ENCODE data around the gene TRPM5.

TRPM5 gene

DNA sequence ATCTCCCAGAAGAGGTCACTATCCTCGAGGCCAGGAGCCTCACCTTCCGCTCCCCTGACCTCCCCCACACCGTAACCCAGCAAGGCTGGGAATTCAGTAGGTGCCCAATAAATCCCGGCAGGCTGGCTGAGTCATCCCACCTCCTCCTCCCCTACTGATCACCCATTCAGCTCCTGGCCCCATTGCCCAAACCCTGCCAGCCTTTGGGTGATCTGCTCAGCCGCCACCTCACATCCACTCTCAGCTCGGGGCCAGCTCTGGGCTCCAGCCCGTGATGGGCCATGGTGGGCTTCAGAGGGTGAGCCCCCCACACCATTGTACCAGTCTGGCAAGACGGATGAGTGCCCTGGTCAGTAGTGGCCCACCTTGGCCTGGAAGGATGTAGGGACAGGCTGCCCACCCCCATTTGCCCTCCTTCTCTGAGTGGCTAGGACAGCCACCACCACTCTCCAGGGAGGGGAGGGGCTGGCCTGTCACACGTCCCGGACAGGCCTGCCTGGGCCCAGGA, 8.2 kb downstream of the TRPM5 start:
- DNase-seq (ENCODE audit: low read depth): no peak

DNA sequence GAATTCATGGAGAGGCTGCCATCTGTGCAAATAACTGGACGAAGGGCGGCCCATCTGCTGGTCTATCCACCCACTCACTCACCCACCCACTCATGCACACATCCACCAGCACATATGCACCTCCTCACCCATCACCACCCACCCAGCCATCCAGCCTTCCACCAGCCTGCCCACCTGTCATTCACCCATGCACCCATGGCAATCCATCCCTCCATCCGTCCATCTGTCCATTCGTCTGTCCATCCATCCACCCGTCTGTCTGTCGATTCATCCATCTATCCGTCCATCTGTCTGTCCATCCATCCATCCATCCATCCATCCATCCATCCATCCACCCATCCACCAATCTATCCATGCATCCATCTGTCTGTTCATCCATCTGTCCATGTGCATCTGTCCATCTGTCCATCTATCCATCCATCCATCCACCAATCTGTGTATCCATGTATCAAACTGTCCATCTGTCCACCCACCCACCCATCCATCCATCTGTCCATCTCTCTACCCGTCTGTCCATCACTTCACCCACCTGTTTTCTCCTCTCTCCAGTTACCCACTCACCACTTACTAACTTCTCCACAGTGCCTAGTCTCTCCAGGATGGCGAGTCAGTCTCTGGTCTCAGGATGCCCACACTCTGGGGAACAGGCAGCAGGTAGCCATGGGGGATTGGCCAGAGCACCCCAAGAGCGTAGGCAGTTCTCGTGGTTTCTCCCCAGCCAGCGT, 8.9 kb downstream of the TRPM5 start:
- no peak for DNase-seq (ENCODE audit: low read depth)

DNA sequence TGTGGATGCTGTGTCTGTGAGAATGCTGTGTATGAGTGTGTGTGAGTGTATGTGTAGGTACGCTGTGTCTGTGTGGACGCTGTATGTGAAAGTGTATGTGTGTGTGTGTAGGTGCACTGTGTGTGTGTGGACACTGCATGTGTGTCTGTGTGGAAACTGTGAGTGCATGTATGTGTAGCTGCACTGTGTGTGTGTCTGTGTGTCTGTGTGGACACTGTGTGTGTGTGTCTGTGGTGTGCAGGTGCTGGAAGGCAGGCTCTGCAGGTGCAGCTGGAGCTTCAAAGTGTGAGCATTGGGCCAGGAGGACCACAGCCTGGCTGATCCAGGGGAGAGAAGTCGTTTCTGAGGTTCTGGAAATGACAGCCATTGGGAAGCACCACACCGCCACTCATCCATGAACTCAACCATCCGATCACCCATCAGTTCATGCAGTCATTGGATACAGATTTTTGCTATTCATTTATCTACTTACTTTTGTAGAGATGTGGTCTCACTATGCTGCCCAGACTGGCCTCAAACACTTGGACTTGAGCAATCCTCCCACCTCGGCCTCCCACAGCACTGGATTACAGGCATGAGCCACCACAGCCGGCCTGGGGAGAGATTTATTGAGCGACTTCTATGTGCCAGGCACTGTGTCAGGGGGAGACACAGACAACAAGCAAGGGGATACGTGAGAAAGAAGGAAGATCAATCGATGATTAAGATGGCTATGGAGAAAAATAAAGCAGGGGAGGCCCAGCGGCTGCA, 9.6 kb downstream of the TRPM5 start:
- DNase-seq (ENCODE audit: low read depth): no peak

DNA sequence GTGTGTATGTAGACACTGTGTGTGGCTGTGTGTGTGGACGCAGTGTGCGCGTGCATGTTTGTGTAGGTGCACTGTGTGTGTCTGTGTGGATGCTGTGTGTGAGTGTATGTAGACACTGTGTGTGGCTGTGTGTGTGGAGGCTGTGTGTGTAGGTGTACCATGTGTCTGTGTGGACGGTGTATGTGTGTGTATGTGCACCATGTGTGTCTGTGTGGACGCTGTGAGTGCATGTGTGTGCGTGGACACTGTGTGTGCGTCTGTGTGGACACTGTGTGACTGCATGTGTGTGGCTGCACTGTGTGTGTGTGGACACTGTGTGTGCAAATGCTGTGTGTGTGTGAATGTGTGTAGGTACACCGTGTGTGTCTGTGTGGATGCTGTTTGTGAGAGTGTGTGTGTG, 10.3 kb downstream of the TRPM5 start:
- DNase-seq (ENCODE audit: low read depth): no peak

DNA sequence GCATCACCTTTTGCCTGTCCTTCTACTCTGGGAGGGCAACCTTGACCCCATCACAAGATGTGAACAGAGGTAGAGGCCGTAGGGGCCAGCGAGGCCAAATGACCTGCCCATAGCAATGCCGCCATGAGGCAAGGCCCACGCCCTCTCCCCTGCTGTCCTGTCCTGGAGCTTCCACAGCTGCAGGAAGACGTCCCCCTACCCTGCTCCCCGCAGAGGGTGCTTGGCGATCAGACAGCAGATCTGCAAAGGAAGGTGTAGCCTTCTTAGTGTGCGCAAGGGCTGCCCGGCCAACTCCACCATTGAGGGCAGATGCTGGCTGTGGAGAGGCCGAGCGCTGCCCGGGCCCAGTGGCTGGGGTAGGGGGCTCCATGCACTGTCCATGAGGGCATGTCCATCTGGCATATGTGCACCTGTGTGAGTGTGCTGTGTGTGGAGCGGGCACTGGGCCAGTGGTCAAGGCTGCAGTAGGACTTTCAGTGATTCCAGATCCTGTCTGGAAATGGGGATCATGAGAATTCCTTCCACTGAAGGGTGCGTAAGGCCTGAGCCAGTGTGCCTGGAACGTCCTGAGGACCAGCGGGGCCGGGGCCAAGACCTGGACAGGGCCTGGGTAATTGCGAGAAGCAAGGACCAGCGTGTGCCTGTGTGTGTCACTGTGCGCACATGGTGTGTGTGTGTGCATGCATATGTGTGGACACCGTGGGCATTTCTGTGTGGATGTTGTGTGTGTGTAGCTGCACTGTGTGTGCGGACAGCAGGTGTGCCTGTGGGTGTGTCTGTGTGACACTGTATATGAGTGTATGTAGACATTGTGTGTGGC, 11.0 kb downstream of the TRPM5 start:
- DNase-seq (ENCODE audit: low read depth): no peak

DNA sequence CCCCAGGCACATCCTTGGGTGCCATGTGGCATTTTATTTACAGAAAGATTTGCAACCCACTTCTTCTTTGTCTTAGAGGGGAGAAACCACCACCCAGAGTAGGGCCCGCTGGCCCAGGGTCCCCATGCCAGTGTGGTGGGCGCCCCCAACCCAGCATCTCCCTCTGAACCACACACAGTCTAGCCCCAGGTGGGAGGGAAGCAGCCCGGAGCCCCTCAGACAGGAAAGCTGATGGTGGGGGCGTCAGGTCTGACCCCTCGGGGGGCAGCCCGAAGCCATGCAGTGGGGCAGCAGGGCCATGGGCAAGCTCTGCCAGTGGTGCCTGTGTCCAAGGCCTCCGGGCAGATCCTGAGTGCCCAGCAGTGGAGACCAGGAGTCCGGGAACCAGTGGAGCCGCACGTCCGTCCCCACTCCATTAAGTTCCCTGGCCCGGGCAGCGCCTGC, 11.7 kb downstream of the TRPM5 start:
- no peak for DNase-seq (ENCODE audit: low read depth)

DNA sequence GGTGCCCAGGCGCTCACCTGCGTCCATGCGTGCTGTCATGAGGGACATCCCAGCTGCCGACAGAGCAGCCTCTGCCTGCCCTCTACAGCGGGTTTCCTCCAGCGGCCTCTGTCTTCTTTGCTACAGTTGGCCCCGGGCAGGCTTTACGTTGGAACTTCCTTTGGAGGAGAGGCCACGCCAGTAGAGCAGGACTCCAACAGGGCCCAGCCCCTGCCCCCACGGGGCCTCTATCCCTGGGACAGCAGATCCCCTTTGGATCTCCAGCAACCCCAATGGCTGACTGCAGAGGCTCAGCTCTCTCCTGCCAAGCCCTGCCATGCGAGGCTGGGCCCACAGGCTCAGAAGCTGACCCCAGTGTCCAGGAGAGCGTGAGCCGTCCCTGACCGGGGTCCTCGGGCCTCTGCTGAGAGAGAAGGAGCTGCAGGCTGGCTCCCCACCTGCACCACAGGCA, 12.1 kb downstream of the TRPM5 start:
- DNase-seq (ENCODE audit: low read depth): no peak

DNA sequence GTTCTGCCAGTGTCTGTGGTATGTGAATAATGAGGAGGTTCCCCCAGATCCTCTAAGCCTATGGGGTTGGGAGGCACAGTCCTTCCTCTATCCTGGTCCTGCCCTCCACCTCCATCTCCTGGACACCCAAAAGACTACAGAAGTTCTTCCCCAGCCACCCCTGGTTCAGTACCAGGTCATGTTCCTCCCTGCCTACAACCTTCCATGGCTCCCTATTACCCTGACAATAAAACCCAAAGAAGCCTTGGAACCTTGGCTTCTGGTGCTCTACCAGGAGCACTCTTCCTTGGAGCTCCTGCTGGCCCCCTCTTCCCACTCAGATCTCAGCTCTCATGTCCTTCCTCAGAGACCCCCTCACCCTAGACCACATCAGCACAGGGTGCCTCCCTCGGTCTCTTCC, 12.9 kb downstream of the TRPM5 start:
- no peak for DNase-seq (ENCODE audit: low read depth)

DNA sequence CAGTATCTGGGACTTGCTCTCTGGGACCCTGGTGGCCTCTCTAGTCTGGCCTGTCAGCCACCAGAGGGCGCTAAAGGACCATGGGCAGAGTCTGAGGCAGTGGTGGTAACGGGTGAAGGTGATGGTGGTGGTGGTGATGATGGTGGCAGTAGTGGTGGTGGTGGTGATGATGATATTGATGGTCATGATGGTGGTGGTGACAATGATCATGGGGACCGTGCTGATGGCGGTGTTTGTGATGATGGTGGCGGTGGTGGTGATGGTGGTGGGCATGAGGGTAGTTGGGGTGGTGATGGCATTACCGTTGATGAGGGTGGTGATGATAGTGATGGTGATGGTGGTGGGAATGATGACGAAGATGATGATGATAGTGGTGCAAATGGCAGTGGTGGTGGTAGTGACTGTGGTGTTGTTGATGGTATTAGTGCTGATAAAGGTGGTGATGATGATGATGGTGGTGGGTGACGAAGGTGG, 16.0 kb downstream of the TRPM5 start:
- DNase-seq (ENCODE audit: low read depth): peak; percentile 76

DNA sequence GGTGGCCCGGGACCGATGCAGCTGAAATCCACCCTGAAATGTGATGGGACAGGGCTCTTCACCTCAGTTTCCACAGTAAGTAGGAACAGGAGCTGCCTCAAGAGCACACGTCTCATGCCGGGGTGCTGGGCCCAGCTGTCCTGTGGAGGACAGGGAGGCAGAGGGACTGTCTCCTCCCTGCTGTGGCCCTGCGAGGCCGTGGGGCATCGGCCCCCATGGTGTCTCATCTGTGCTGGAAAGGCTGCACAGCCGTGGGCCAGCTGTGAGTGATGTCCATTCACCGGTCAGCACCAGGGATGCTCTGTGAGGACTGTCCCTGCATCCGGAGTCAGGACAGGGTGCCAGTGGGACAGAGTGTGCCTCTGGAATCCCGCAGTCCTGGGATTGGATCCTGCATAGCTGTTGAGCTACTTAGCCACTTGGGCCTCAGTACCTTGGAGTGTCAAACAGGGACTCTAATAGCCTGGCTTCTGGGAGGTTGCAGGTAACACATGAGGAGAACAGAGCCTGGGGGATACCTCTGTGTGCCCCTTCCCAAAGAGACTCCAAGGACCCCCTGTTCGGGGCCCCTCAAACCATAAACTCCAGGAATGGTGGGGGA, 16.5 kb downstream of the TRPM5 start:
- DNase-seq (ENCODE audit: low read depth): no peak

DNA sequence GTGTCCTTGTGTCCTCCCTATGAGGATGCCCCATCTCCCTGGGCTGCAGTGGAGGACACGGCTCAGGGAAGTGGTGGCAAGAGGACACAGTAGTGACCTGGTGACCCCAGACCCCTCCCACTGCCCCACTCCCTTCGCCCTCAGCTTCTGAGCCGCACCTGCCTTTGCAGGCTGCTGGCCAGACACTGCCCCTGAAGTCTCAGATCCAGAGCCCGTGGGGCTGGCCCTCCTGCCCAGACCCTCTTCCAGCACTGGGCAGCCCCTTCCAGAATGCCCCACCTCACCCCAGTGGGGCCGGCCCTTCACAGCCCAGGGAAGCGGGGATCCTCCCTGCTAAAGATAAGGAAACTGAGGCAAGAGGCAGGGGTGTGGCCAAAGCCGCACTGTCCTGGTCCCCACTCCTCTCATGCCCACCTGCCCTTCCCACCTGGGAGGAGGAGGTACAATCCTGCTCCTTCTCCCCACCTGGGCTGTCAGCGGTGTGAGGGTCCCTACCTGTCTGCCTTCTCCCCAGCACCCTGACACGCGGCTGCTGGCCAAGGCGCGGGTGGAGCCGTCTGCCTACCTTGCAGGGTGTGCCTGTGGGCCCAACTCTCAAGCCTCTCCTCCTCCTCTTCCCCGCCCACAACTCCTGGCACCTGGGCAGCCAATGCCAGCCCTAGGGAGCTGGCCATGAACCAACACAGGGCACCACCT, 17.3 kb downstream of the TRPM5 start:
- DNase-seq (ENCODE audit: low read depth): no peak

DNA sequence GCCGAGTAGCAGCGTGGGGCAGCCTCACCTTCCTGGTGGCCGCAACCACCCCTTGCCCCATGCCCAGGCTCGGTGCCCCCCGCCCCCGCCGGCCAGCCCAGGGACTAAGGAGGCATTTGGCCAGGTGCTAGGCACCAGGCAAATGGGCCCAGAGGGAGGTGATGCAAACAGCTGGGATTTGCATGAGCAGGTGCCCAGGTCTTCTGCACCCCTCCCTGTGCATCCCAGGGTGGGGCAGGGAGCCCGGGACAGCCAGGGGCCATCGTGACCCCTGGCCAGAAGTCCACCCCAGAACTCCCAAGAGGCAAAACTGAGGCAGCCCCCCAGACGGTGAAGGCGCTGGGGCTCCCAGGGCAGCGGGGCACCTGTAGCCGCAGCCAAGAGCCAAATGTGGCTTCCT, 18.1 kb downstream of the TRPM5 start:
- DNase-seq (ENCODE audit: low read depth): no peak

DNA sequence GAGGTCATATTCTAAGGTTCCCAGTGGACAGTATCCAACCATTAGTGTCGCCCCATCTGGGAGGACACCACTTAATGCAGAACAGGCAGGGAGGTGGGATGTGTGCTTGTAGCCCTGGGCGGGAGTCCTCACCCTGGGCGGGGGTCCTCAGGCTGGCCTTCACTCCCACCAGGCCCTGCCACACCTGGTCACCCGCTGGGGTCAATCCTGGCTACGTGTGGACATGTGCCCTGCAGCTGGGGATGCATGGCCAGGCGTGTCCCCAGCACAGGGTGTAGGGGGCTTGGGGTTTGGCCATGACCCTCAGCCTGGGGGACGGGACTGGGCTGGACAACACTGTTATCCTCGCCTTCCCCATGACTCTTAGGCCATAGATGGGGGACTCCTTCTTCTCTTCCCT, 18.8 kb downstream of the TRPM5 start:
- no peak for DNase-seq (ENCODE audit: low read depth)

DNA sequence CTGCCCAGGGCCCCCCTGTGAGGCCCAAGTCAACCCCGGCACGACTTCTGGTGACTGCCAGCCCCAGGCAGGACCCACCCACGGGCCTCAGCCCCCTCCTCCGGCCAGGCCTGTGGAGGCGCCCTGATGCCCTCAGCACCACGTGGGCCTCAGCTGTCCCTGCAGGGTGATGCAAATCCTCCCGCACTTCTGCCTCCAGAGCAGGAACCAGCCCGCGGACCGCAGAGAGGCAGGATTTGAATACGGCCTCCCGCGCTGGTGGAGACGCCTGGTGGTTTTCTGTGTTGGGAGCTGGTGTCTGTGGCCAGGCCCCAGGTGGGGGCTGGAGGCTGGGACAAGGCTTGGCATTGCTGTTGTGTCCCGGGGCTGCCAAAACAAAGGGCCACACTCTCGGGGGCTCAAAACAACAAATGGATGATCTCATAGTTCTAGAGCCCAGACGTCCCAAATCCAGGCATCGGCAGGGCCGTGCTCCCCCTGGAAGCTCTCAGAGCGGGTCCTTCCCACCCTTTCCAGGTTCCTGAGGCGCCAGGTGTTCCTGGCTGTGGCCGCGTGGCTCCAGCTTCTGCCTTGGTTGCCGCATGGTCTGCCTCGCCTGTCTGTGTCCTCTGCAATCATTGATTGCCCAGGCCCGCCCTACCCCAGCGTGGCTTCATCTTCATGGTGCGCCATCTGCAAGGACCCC, 19.4 kb downstream of the TRPM5 start:
- DNase-seq (ENCODE audit: low read depth): no peak

DNA sequence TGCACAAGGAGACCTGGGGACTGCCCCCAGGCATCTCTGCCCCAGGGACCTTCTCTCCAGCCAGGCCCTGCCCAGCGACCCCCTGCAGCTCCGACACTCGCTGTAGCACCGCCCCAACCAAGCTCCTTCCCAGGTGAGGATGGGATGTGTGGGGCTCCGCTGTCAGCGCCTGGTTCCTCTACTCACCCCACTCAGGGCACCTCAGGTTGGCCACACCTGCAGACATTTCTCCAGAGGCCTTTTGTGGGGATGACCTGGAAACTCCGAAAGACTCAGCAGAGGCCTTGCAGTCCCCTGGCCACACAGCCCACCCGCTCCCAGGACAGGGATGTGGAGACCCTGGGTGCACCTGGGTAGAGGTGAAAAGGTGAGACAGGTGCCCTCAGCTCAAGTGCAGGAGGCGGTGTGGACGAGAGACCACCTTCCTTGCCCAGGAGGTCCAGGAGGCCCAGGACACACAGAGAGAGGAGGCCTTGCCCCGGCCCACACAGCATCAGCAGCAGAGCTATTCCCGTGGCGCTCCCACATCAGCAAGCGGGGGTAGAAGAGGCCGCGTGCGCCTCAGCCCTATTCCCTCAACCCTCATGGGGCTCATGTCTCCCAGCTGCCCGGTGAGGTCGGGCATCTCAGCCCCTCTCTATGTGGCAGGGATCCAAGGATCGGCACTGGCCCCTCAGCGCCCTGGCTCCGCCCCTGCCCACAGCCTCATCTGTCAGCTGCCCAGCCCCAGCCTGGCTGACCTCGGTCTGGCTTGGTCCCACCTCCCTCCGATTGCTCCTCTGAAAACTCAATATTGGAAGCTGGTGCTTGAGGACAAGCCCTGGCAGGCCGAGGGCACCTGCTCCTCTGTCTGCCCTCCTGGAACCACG, 20.9 kb downstream of the TRPM5 start:
- no peak for DNase-seq (ENCODE audit: low read depth)

DNA sequence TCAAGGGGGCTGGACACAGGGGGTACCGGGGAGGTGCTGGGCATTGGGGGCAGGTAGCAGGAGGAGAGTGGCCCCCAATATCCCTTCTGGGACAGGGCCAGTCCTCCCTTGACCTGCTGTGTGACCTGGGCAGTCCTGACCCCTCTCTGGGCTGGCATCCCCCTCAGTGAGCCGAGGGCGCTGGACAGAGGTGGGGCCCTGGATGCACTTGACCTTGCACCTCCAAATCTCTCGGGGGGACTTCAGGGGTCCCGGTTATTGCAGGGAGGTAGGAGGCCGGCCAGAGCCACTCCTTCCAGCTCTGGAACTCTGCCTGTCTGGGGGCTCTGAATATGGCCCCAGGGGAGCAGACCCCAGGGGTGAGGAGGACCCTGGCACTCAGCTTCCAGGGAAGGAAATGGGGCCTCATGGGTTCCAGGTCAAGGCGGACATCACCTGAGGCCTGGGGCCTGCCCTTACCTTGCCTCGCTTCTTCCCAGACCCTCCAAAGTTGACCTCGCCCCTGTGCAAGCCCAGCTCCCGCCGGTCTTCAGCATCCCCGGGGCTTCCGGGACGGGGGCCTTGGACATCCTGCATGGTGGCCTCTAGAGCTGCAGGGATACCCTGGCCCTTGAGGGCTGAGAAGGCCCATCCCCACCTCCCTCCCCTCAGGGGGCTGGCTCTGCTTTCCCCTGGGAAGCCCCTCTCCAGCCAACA, 21.7 kb downstream of the TRPM5 start:
- no peak for DNase-seq (ENCODE audit: low read depth)

DNA sequence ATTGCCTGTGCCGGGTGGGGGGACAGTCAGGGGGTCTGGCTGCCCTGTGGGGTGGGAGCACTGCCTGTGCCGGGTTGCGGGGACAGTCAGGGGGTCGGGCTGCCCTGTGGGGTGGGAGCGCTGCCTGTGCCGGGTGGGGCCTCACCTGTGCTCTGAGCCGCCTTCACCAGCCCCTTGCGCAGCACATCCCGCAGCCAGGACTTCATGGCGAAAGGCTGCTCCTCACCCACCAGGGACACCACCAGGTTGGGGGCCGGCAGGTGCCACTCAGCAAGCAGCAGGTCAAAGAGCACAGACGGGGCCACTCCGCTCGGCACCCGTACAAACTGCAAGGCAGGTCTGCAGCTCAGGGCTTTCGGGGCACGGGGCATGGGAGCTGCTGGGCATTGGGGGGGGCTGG, 22.3 kb downstream of the TRPM5 start:
- no peak for DNase-seq (ENCODE audit: low read depth)

DNA sequence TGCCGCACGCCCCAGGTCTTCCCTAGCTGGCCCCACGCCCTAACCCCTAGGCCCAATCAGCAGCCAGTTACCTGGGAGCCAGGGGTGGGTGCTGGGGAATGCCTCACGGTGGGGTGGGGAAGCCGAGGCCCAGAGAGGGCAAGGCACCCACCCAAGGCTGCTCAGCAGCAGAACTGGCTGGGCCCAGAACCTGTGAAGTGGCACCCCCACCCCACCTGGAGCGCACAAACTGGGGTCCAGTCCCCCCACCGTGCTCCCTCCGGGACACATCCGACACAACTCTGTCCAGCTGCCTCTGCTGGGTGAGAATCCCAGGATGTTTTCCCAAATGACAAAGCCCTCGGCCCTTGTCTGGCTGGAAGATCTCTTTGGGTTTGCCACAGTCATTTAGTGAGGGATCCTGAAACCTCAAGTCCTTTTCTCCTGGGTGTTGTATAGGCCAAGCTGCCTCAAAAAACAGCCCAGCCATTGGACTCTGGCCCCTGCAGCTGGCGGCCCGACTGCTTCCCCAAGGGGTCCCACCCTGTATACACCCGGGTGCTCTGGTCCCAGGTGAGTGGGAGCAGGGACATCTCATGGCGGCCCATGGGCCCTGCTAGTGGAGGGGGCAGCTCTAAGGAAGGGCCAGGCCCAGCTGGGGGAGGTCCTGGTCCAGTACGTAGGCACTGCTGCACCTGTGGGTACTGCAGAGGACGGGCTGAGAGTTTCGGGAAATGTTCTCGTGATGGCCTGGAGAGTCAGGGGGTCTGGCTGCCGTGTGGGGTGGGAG, 22.9 kb downstream of the TRPM5 start:
- no peak for DNase-seq (ENCODE audit: low read depth)
